Measurements from ENCODE around the gene FAM163B. TPM values are rescaled to one million over a fixed set of nuclear protein-coding genes. Genes with fewer than 3 reads are reported as not detected.

FAM163B gene
- total and polyA plus RNA-seq, 9 of the 15 experiments (the other 6 are each of a cell fraction or from before 2014, with no cell fraction given), result not detected

DNA sequence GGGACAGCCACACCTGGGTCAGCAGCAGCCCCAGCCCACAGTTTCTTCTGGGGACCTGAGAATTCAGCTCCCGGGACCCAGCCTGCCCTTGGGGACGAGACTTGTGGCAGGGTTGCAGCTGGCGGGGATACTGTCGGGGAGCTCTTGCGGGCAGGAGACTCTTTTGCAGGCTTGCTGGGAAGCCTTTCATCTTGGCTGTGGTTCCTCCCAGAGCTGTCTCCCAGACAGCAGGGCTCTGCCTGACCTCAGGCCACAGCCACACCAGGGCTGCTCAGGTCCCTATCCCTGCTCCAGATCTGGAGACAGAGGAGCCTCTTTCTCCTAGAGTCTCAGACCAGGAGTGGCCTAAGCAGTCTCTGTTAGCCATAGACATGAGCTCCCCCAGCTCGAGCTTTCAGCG, 79.7 kb downstream of the FAM163B start:
- ChIA-PET CTCF (ENCODE audit: low intra/inter-chr PET ratio) (no interaction called here), POLR2A (interaction anchor here (0.6 to 1.4 kb wide), 5 partner anchors 14 to 1462 kb away, joined by 3 to 6 read pairs (median 4); no protein-coding TSS in a partner anchor)
- intact Hi-C loops (cut with micrococcal nuclease), result no loop called here
- Histone ChIP-seq H3K4me2 (ENCODE audit: insufficient read depth, low read length) (no peak overlapping the region), H3K36me3 (ENCODE audit: control insufficient read depth, insufficient read depth, low read length) (no peaks in the 10 kb centered on the region), H3K4me1 (replicated peaks in 1 of 2; ENCODE audit: control insufficient read depth in 2 of 2, insufficient read depth in 2 of 2, low read length in 2 of 2) (peaks cover 0 to 27% of the 10 kb centered on the region in 2 experiments; a peak in 2 of 5 replicates), H3K9ac (ENCODE audit: insufficient read depth in 1 of 2, low read depth in 2 of 2, low read length in 2 of 2) (no peak overlapping the region), H3K9me1 (ENCODE audit: control insufficient read depth, insufficient read depth, low read length) (no peaks in the 10 kb centered on the region), H3K9me3 (replicated peaks; ENCODE audit: control insufficient read depth, insufficient read depth, low read depth, low read length) (no peaks in the 10 kb centered on the region), H3K79me2 (ENCODE audit: control insufficient read depth, insufficient read depth, low read length) (no peaks in the 10 kb centered on the region), H3K27ac (ENCODE audit: extremely low read depth, low read depth, low read length) (no peak overlapping the region), H2AFZ (ENCODE audit: low read depth, low read length) (no peak overlapping the region), H3K4me3 (no peak overlapping the region), H4K20me1 (replicated peaks; ENCODE audit: control insufficient read depth, insufficient read depth, low read length) (peaks cover 27% of the 10 kb centered on the region), H3K27me3 (ENCODE audit: control insufficient read depth in 2 of 2, insufficient read depth in 2 of 2, low read length in 2 of 2) (peaks cover 68 to 95% of the 10 kb centered on the region in 2 experiments; a peak in 4 of 5 replicates)
- BruUV-seq (replicated peaks), result no TSS peak
- in situ Hi-C loops (cut with MboI), result no loop called here
- DNase-seq (ENCODE audit: extremely low read depth in 1 of 4, low spot score in 3 of 4) (no peak), ATAC-seq (no peak), FAIRE-seq (no peak)
- 2% methylated on average over 7 of the region's 7 CpGs for WGBS (ENCODE audit: insufficient coverage, low coverage, missing lambda C conversion rate)
- TF ChIP-seq NUFIP1 (IDR thresholded peaks at IDR 0.05; ENCODE audit: partially characterized antibody), result no peak
- TF ChIP-seq XRCC3 (IDR thresholded peaks at IDR 0.05), result no peak
- TF ChIP-seq ETV6 (IDR thresholded peaks at IDR 0.05; ENCODE audit: borderline replicate concordance in 1 of 2, low read depth in 2 of 2, low read length in 1 of 2), result no peak
- no peak for TF ChIP-seq ETV6 (CRISPR knock-in tag; IDR thresholded peaks at IDR 0.05; ENCODE audit: borderline replicate concordance)
- TF ChIP-seq, protein P1, sequence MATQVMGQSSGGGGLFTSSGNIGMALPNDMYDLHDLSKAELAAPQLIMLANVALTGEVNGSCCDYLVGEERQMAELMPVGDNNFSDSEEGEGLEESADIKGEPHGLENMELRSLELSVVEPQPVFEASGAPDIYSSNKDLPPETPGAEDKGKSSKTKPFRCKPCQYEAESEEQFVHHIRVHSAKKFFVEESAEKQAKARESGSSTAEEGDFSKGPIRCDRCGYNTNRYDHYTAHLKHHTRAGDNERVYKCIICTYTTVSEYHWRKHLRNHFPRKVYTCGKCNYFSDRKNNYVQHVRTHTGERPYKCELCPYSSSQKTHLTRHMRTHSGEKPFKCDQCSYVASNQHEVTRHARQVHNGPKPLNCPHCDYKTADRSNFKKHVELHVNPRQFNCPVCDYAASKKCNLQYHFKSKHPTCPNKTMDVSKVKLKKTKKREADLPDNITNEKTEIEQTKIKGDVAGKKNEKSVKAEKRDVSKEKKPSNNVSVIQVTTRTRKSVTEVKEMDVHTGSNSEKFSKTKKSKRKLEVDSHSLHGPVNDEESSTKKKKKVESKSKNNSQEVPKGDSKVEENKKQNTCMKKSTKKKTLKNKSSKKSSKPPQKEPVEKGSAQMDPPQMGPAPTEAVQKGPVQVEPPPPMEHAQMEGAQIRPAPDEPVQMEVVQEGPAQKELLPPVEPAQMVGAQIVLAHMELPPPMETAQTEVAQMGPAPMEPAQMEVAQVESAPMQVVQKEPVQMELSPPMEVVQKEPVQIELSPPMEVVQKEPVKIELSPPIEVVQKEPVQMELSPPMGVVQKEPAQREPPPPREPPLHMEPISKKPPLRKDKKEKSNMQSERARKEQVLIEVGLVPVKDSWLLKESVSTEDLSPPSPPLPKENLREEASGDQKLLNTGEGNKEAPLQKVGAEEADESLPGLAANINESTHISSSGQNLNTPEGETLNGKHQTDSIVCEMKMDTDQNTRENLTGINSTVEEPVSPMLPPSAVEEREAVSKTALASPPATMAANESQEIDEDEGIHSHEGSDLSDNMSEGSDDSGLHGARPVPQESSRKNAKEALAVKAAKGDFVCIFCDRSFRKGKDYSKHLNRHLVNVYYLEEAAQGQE (IDR thresholded peaks at IDR 0.05; ENCODE audit: borderline replicate concordance), result no peak
- TF ChIP-seq, protein P1 (CRISPR knock-in tag; IDR thresholded peaks at IDR 0.05; ENCODE audit: low read depth), result no peak
- no peak for TF ChIP-seq BCOR (IDR thresholded peaks at IDR 0.05)
- no peak for TF ChIP-seq ZNF408 (CRISPR knock-in tag; IDR thresholded peaks at IDR 0.05; ENCODE audit: low read depth)
- no peak for TF ChIP-seq U2AF1 (optimal IDR thresholded peaks at IDR 0.05; ENCODE audit: low read depth, low read length)
- no peak for TF ChIP-seq FOXA3 (CRISPR knock-in tag; conservative IDR thresholded peaks at IDR 0.05 in 1 of 2, IDR thresholded peaks at IDR 0.05 in 1 of 2)
- no peak for TF ChIP-seq ETS2 (tag; IDR thresholded peaks at IDR 0.05; ENCODE audit: borderline replicate concordance, poor library complexity, severe bottlenecking)
- TF ChIP-seq, protein P2, sequence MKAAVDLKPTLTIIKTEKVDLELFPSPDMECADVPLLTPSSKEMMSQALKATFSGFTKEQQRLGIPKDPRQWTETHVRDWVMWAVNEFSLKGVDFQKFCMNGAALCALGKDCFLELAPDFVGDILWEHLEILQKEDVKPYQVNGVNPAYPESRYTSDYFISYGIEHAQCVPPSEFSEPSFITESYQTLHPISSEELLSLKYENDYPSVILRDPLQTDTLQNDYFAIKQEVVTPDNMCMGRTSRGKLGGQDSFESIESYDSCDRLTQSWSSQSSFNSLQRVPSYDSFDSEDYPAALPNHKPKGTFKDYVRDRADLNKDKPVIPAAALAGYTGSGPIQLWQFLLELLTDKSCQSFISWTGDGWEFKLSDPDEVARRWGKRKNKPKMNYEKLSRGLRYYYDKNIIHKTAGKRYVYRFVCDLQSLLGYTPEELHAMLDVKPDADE (conservative IDR thresholded peaks at IDR 0.05; ENCODE audit: control insufficient read depth, low read depth, low read length), result no peak

All from K562 (cell line).